Keratinocyte (primary cell): ENCODE results near the gene MMRN2.

Experiments
- EZH2 ChIP-seq: IDR thresholded peaks from one replicate; pipeline ENCODE4 v1.6.1; 2012; ENCODE audit warnings: inconsistent platforms, mild to moderate bottlenecking, low read length, moderate library complexity
- TF ChIP-seq, protein P1 (sequence below), 3 experiments: IDR thresholded peaks in 1 of 3; conservative IDR thresholded peaks in 1 of 3; optimal IDR thresholded peaks in 1 of 3; 2 replicates in 2 of 3; 3 replicates in 1 of 3; pipeline versions ENCODE3 to v1.5.1; 2011; ENCODE audit warnings: low read length in 3 of 3, mild to moderate bottlenecking in 3 of 3, moderate library complexity in 2 of 3, control low read depth in 1 of 3, inconsistent platforms in 1 of 3; ENCODE audit not compliant: insufficient read depth in 2 of 3; ENCODE audit errors: extremely low read depth in 1 of 3

DNA sequence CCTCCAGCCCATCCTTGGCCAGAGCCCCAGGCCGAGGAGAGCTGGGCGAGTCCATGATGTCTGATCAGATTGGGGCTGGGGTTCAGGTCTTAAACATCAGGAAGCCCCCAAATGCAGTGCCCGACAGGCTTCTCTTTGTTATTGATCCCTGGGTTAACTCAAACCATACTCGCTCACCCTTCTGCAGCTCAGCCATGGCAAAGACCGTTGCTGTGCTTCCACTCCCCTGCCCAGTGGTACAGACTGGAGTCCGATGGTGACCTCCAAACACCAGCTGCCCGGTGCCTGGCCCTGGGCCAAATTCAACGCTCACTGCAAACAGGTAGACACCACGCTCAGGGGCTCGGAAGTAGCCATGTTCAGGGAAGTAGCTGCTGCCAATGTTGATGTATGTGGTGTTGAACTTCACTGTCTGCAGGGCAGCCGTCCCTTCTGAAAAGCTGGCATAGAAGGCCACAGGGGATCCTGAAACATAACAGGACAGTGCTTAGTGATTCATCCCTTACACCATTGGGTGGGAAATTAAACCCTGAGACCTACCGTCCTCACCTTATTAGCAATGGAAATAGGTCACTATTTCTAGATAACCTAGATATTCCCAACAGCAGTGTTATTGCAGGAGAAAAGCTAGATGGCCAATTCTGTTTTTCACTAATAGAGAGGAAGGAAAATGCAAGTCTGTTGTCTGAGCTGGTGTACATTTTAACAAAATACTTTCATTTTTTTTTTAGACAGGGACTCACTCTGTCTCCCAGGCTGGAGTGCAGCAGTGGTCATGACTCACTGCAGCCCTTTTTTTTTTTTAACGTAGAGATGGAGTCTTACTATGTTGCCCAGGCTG, 20.5 kb downstream of the MMRN2 start:
- no peak for TF ChIP-seq EZH2
- TF ChIP-seq, protein P1, sequence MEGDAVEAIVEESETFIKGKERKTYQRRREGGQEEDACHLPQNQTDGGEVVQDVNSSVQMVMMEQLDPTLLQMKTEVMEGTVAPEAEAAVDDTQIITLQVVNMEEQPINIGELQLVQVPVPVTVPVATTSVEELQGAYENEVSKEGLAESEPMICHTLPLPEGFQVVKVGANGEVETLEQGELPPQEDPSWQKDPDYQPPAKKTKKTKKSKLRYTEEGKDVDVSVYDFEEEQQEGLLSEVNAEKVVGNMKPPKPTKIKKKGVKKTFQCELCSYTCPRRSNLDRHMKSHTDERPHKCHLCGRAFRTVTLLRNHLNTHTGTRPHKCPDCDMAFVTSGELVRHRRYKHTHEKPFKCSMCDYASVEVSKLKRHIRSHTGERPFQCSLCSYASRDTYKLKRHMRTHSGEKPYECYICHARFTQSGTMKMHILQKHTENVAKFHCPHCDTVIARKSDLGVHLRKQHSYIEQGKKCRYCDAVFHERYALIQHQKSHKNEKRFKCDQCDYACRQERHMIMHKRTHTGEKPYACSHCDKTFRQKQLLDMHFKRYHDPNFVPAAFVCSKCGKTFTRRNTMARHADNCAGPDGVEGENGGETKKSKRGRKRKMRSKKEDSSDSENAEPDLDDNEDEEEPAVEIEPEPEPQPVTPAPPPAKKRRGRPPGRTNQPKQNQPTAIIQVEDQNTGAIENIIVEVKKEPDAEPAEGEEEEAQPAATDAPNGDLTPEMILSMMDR (optimal IDR thresholded peaks at IDR 0.05 in 1 of 3, IDR thresholded peaks at IDR 0.05 in 1 of 3, conservative IDR thresholded peaks at IDR 0.05 in 1 of 3; ENCODE audit: extremely low read depth in 1 of 3, insufficient read depth in 2 of 3, low read length in 3 of 3) = no peak
